NCI-H526 (cell line): ENCODE measurements around the gene ASAP2.

Source experiments
- DNase-seq, 2 experiments: peaks; one replicate each; lab custom pipeline; 2025; lab: John Stamatoyannopoulos, UW

The ASAP2 gene

DNA sequence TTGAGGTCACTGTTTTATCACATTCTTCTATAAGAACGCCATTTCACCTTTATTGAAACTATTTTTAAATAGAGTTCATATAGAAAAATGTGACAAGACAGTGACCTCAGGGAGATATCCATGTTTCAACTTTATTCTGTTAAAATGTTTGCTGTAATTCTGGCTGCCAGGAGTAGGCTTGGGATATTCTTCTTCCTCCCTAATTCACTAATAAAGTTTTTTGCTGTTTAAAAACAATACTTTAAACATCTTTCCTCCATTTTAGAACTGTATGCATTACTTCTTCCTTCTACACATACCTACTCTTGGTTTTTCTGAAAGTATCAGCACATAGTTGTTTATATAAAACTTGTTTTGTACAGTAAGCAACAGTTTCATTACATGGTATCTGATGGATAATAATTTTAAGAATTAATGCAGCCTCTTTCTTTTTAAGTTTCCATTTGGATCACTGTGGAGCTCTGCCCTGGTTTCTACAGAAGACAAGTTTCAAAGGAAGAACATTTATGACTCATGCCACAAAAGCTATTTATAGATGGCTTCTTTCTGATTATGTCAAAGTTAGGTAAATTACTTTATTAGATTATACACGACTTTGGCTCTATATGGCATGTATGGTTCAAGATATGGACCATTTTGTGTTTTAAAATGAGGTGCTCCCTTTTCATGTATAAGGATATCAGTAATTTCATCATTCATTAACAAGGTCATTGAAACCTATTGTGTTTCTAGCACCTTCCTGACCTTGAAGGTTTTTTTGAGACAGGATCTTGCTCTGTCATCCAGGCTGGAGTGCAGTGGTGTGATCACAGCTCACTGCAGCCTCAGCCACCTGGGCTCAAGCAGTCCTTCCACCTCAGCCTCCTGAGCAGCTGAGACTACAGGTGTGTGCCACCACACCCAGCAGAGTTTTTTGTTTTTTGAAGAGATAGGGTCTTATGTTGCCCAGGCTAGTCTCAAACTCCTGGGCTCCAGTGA is 224.0 kb downstream of the ASAP2 start:
- DNase-seq, result no peak

DNA sequence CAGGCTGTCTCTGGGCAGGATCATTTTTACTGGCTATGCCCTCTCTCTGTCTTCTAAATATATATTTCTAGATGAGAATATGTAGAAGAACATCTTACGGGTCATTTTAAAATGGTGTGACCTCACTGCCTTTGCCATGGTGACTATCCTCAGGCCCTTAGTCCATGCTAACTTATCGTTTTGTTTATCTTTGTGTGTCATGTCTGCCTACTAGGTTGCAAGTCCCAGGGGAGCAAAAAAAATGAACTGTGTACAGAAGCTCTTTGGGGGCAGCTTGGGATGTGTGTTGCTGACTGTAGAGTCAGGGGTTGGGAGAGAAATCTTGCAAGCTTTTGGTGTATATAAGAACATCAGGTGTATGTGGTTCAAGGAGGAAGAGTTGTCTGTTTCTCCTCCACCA is 227.9 kb downstream of the ASAP2 start:
- no peak for DNase-seq

DNA sequence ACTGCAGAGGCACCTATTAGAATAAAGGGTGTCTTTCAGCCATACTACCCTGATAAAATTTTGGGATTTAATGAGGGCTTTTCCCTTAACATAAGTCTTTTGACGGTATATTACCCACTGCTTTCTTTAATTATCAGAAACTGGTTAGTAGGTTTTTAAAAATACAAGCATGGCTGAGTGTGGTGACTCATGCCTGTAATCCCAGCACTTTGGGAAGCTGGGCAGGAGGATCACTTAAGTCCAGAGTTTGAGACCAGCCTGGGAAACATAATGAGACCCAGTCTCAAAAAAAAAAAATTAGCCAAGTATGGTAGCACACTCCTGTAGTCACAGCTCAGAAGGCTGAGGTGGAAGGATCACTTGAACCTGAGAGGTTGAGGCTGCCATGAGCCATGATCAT is 232.9 kb downstream of the ASAP2 start:
- no peak for DNase-seq

DNA sequence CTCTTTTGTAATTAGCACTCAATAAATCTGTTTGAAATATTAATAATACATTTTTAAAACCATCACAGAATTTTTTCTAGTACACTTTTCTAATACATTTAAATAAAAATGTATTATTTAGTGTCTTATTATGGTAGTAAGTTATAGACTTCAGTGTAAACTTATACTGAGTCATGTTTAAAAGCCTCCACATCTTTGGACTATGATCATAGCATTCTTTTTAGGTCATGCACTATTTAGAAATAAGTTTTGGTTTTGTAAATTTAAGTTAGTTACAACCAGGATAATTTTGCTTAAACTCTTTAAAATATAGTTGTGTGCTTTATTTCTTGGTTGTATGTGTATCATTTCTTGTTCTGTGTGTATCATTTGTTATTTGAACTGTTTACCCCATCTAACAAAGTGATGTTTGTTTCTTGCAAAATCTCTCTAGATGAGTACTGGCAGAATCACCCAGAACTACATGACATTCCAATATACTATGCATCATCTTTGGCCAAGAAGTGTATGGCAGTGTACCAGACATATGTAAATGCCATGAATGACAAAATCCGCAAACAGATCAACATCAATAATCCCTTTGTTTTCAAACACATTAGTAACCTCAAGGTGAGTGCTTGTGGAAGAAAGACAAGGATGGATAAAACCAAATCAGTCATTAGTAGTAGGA is 233.6 kb downstream of the ASAP2 start:
- DNase-seq, result no peak

DNA sequence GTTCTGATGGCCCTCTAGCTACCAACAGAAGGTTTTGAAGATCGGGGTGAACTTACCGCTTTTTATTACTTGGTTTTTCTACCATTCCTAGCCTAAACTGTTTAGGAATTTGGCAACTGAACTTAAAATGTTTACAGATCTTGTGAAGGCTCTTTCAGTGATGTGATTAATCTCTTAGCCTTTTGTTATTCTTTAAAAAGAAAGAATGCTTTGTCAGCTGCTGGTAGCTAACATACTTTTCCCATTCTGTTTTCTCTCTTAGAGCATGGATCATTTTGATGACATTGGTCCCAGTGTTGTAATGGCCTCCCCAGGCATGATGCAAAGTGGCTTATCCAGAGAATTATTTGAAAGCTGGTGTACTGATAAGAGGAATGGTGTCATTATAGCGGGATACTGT is 234.9 kb downstream of the ASAP2 start:
- DNase-seq, result no peak

DNA sequence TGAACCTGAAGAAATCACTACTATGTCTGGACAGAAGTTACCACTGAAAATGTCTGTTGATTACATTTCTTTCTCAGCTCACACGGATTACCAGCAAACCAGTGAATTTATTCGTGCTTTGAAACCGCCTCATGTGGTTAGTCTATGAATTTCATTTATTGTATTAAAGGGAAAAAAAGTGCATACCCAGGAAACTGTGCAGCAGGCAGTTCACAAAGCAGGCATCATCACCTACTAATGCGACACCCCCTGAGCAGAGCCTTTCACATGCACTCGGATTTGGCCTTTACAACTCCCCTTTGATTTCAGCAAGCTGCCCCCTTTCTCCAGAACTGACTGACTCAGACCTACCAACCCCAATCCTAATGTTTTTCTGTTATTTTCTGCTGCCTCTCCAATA is 236.9 kb downstream of the ASAP2 start:
- DNase-seq, result no peak

DNA sequence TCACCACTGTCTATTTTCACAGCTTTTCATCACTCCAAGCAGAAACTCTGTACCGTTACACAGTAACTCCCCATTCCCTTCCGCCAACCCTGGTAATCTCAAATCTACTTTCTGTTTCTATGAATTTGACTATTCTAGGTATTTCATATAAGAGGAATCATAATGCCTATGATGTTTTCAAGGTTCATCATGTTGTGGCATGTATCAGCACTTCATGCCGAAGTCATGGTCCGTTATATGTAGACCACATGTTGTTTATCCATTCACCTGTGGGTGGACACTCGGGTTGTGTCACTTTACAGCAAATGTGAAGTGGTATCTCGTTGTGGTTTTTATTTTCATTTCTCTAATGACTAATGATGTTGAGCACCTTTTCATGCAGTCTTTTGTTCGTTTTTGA is 238.5 kb downstream of the ASAP2 start:
- no peak for DNase-seq

DNA sequence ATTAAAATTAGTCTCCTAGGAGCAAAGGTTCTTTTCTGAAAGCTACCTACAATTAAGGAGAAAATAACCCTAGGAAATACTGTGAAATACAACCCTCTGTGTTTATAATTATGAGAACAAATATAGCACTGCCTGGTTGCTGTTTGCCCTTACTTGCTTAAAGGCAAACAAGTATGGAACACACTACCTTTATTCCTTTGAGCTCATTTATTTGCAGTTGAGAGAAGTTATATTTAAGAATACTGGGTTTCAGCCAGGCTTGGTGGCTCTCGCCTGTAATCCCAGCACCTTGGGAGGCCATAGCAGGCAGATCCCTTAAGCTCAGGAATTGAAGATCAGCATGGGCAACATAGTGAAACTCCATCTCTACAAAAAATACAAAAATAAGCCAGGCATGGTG is 244.6 kb downstream of the ASAP2 start:
- no peak for DNase-seq
